GM18907 (cell line): Measurements from ENCODE around the gene PGAM5.
"Not testable (repeated sequence)": the region's sequence is repeated elsewhere in the genome, so short reads cannot be mapped to it uniquely, and the experiment has no call there.

Source experiments
- ATAC-seq: cut with Tn5 transposase; IDR thresholded peaks from one replicate; pipeline ENCODE4 v1.9.1; 2021; ENCODE audit warnings: mild to moderate bottlenecking, moderate library complexity; ENCODE audit not compliant: unreplicated experiment

Gene PGAM5

DNA sequence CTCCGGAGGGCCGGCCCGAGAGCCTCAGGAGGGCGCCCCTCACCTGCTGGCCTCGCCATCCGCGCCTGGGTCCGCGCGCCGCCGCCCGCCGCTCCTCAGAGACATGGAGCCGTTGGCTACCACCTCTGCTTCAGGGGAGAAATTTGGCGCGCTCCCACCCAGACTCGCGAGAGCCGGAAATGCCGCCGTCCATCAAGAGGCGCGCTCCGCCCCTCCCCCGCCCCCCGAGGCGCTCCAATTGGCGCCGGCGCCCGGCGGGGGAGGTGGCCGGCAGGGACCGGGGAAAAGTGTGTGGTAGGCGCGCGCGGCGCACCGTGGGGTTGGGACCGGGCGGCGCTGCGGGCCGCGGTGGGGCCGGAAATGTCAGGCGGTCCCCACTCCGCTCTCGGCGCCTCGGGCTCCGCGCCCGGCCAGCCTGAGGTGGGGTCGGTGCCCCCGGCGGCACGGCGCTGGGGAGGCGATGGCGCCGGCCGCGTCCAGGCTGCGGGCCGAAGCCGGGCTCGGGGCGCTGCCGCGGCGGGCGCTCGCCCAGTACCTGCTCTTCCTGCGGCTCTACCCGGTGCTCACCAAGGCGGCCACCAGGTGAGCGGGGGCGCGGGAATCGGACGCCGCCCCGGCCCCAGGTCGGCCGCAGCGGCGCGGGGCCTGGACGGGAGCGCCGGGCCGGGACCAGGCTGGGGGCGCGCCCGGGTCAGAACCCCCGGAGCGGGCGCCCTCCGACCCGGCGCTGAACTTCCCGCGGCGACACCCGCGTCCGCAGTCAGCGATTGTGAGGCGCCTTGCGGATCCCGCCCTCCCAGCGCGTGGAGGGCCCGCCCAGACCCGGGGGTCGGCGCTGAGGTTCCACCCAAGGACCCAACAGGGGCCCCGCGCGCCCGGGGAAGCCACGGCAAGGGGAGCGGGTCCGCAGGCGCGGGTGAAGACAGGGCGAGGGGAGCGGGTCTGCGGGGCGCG lies 23.2 kb upstream of the PGAM5 start, which contains the start of the genes POLE and PXMP2:
Gene POLE (minus strand): TSS at position 132 of the 954 bp plus-strand sequence. CDS start 27 bp downstream, at position 105.
Gene PXMP2 (plus strand): TSS at position 377 of the 954 bp plus-strand sequence. CDS start 84 bp downstream, at position 461.
- ATAC-seq: peak; percentile 94

DNA sequence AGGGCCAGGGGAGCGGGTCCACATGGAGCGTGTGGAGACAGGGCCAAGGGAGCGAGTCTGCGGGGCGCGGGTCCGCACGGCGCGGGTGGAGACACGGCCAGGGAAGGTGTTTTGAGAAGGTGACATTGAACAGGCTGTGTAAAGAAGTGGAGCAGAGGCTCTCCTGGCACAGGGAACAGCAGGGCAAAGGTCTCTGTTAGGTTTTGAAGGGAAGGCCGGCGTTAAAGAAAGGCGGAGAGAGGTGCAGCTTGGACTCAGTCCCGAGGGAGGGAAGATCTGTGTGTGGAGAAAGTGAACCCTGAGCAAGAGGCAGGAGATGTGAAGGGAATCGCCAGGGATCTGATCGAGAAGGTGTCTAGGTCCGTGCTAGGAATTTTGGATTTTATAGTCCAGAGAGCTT lies 21.4 kb upstream of the PGAM5 start:
- no peak for ATAC-seq

GRCh38 chr12:132690112-132690511 lies 20.5 kb upstream of the PGAM5 start:
- no peak for ATAC-seq

DNA sequence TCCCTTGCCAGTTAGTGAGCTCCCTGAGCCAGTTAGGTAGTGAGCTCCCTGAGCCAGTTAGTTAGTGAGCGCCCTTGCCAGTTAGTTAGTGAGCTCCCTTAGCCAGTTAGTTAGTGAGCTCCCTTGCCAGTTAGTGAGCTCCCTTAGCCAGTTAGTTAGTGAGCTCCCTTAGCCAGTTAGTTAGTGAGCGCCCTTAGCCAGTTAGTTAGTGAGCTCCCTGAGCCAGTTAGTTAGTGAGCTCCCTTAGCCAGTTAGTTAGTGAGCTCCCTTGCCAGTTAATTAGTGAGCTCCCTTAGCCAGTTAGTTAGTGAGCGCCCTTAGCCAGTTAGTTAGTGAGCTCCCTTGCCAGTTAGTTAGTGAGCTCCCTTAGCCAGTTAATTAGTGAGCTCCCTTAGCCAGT lies 18.6 kb upstream of the PGAM5 start:
- not testable (repeated sequence) for ATAC-seq

DNA sequence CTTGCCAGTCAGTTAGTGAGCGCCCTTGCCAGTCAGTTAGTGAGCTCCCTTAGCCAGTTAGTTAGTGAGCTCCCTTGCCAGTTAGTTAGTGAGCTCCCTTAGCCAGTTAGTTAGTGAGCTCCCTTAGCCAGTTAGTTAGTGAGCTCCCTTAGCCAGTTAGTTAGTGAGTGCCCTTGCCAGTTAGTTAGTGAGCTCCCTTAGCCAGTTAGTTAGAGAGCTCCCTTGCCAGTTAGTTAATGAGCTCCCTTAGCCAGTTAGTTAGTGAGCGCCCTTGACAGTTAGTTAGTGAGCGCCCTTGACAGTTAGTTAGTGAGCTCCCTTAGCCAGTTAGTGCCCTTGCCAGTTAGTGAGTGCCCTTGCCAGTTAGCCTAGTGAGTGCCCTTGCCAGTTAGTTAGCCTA lies 15.8 kb upstream of the PGAM5 start:
- ATAC-seq: not testable (repeated sequence)

GRCh38 chr12:132695431-132695830 lies 15.2 kb upstream of the PGAM5 start:
- ATAC-seq: no peak

DNA sequence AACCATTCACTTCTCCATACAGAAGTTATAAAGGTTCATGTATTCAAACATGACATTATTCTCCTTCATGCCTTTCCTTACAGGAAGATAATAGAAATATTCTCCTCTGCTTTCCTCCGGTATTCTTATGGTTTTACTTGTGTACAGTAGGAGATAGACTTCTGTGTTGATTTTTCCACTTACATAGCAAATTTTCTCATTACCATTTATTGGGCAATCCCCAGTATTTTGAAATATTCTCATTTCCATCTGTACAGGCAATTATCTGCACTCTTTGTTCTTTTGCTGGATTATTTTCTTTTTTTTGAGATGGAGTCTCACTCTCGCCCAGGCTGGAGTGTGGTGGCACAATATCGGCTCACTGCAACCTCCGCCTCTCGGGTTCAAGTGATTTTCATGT lies 12.3 kb upstream of the PGAM5 start:
- no peak for ATAC-seq

- ATAC-seq: peak; percentile 40
Measured at GRCh38 chr12:132700212-132700822, 10.3 kb upstream of the PGAM5 start.

- no peak for ATAC-seq
Measured at GRCh38 chr12:132702640-132703039, 8.0 kb upstream of the PGAM5 start.

DNA sequence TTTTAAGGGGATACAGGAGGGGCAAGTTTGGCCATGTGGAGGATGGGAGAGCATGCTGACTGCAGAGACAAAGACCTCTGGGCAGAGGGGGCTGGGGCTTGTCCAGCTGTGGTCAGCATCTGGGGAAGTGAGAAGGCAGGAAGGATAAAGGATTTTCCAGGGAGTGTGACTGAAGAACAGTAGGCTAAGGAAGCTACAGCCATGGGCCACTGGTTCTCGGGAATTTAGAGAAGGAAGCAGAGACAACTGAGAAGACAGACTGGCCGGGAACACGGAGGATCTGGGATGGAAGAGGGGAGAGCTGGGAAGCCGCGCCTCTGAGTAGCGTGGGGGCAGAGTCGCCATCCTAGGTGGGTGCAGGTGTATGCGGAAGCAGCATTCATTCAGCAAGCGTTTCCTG lies 7.0 kb upstream of the PGAM5 start:
- ATAC-seq: no peak

GRCh38 chr12:132707241-132707640 lies 3.4 kb upstream of the PGAM5 start:
- ATAC-seq: no peak

- no peak for ATAC-seq
Measured at GRCh38 chr12:132708150-132708549, 2.5 kb upstream of the PGAM5 start.

DNA sequence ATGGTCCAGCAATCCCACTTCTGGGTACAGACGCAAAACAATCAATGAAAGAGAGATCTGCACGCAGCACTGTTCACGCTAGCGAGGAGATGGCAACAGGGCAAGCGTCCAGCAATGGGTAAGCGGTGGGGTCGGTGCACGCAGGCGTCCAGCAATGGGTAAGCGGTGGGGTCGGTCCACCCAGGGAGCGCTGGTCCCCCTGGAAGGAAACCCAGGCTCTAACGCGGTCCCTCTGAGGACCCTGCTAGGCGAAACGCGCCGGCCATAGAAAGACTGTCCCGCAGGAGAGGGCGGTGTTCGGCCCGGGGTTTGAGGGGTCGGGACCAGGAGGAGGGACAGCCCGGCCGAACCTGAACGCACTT lies 618 bp upstream of the PGAM5 start:
- ATAC-seq: peak; percentile 35

- peak; percentile 16 for ATAC-seq
Measured at GRCh38 chr12:132711080-132711843, 620 bp downstream of the PGAM5 start.

DNA sequence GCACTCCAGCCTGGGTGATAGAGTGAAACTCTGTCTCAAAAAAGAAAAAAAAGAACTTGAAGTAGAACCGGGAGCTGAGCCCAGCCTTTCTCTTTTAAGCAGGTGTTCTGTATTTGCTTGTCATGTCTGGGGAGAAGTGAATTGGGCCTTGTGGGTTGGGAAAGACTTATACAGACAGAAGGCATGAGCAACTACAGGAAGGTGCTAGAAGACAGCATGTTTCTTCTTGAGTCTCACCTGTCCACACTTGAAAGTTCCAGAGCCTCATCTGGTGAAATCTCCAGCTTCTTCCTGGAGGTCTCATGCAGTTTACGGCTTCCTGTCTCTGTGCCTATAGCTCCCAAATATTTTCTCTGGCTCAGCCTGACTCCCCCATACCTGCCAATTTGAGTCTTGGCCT lies 2.5 kb downstream of the PGAM5 start:
- ATAC-seq: no peak

- ATAC-seq: no peak
Measured at GRCh38 chr12:132715874-132716273, 5.2 kb downstream of the PGAM5 start.

DNA sequence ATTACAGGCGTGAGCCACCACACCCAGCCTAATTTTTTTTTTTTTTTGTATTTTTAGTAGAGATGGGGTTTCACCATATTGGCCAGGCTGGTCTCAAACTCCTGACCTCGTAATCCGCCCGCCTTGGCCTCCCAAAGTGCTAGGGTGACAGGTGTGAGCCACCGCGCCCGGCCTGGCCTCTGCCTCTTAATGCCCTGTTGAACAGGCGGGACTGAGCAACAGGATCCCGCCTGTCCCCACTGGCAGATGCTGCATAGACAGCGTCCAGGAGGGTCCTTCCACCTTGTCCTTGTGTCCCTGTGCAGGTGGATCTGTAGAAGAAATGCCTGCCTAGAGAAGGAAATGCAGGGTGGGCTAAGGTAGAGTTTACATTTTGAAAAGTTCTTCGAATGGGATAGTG lies 5.7 kb downstream of the PGAM5 start:
- no peak for ATAC-seq

- no peak for ATAC-seq
Measured at GRCh38 chr12:132717011-132717410, 6.4 kb downstream of the PGAM5 start.

GRCh38 chr12:132717531-132718387 lies 7.1 kb downstream of the PGAM5 start:
- ATAC-seq: no peak

DNA sequence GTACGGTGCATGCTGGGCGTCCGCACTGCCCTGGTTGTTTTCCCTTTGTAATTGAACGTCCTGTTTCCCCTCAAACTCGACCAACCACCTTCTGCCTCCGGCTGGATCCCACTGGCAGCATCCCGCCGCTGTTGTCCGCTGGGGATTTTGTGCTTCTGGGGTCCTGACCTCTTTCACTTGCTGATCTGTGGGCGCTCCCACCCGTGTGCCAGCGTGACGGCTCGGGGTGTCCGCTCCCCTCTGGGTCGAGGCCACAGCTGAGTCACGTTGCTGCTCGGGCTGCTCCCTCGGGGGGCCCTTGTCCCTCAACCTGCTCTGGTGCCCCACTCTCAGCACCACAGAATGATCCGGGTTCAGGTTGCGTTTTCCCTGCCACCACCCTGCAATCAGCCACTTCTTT lies 8.0 kb downstream of the PGAM5 start:
- ATAC-seq: no peak
